ENCODE results near the gene C1orf21. TPM values are rescaled to one million over a fixed set of nuclear protein-coding genes. Genes with fewer than 3 reads are reported as not detected.

C1orf21 gene
- total RNA-seq, 1 donor from 2014 or later: 15.6 TPM

DNA sequence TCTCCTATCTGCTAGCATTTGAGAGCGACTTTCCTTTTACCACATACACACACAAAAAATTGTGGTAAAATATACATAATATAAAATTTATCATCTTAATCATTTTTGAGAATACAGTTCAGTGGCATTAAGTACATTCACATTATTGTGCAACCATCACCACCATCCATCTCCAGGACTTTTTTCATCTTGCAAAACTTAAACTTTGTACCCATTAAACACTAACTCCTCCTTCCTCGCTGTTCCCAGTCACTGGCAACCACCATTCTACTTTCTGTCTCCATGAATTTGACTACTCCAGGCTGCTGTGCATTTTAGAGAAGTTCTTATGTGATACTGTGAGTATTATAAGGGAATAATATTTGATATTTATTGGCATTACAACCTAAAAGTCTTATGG is 181.3 kb downstream of the C1orf21 start:
- H3K9me3 Mint-ChIP-seq (ENCODE audit: low read depth): no peaks in the 10 kb centered on the region
- no peak overlapping the region for H3K4me3 Mint-ChIP-seq (ENCODE audit: unreplicated experiment)
- no peaks in the 10 kb centered on the region for H3K36me3 Mint-ChIP-seq (ENCODE audit: low read depth)
- no peak overlapping the region for H3K27ac Mint-ChIP-seq (ENCODE audit: unreplicated experiment)
- peaks cover 3% of the 10 kb centered on the region for H3K4me1 Mint-ChIP-seq (ENCODE audit: low read depth)
- no peak for DNase-seq (ENCODE audit: low spot score)
- no peaks in the 10 kb centered on the region for H3K27me3 Mint-ChIP-seq (ENCODE audit: low read depth)
- TF ChIP-seq, protein P1, sequence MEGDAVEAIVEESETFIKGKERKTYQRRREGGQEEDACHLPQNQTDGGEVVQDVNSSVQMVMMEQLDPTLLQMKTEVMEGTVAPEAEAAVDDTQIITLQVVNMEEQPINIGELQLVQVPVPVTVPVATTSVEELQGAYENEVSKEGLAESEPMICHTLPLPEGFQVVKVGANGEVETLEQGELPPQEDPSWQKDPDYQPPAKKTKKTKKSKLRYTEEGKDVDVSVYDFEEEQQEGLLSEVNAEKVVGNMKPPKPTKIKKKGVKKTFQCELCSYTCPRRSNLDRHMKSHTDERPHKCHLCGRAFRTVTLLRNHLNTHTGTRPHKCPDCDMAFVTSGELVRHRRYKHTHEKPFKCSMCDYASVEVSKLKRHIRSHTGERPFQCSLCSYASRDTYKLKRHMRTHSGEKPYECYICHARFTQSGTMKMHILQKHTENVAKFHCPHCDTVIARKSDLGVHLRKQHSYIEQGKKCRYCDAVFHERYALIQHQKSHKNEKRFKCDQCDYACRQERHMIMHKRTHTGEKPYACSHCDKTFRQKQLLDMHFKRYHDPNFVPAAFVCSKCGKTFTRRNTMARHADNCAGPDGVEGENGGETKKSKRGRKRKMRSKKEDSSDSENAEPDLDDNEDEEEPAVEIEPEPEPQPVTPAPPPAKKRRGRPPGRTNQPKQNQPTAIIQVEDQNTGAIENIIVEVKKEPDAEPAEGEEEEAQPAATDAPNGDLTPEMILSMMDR (IDR thresholded peaks at IDR 0.05): no peak

DNA sequence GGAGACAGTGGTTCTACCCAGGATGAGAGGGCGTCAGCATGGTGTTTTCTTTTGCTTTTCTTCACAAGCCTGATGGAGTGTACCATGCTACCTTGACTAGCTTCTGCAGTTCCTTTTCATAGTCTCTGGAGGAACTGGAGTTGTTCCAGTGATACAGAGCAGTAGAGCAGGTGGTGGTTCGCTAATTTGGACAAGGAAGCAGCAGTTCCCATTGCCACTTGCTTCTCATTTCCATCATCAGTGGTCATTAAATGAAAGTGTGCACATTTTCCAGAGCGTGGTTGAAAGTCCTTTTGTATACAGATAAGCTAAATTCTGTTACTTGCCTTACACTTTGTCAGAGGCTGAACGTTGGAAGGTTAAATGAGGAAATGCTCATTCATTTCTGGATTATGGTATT is 182.3 kb downstream of the C1orf21 start:
- Mint-ChIP-seq H3K27me3 (ENCODE audit: low read depth) (no peaks in the 10 kb centered on the region), H3K36me3 (ENCODE audit: low read depth) (no peaks in the 10 kb centered on the region), H3K4me3 (ENCODE audit: unreplicated experiment) (no peak overlapping the region), H3K4me1 (ENCODE audit: low read depth) (no peaks in the 10 kb centered on the region), H3K27ac (ENCODE audit: unreplicated experiment) (no peak overlapping the region), H3K9me3 (ENCODE audit: low read depth) (no peaks in the 10 kb centered on the region)
- TF ChIP-seq, protein P1 (IDR thresholded peaks at IDR 0.05): no peak
- no peak for DNase-seq (ENCODE audit: low spot score)

DNA sequence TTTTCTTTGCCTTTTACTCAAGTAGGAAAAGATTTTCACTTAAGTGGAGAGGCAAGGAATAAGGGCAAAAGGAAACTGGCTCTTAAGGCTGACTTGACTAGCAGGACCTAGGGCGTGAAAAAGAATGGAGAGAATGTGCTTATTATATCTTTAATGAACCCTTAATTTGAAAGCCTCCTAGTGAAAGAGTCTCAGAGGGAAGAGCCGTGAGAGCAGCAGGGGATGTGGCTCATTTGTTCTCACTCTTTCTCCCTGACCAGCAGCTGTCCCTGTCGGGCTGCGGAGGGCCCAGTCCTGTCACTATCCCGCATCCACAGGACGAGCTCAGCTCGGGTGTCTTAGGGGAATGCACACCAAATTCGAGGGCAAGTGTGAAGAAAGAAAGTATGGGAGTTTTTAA is 187.8 kb downstream of the C1orf21 start:
- Mint-ChIP-seq H3K4me1 (ENCODE audit: low read depth) (no peaks in the 10 kb centered on the region), H3K27me3 (ENCODE audit: low read depth) (no peaks in the 10 kb centered on the region), H3K36me3 (ENCODE audit: low read depth) (no peaks in the 10 kb centered on the region), H3K27ac (ENCODE audit: unreplicated experiment) (no peak overlapping the region), H3K9me3 (ENCODE audit: low read depth) (no peaks in the 10 kb centered on the region), H3K4me3 (ENCODE audit: unreplicated experiment) (no peak overlapping the region)
- DNase-seq (ENCODE audit: low spot score): no peak
- TF ChIP-seq, protein P1 (IDR thresholded peaks at IDR 0.05): no peak

DNA sequence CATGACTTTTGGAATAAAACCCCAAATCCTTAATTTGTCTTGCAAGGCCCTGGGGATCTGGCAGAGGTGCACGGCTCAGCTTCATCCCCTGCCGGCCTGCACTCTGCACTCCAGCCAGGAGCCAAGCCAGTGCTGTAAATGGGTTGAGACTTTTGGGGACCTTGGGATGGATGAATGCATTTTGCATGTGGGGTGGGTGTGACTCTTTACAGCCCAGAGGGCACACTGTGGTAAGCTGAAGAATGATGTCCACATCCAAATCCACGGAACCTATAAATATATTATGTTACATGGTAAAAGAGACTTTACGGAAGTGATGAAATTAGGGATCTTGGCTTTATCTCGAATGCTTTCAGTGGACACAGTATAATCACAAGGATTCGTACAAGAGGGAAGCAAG is 190.0 kb downstream of the C1orf21 start:
- H3K36me3 Mint-ChIP-seq (ENCODE audit: low read depth): no peaks in the 10 kb centered on the region
- TF ChIP-seq, protein P1 (IDR thresholded peaks at IDR 0.05): no peak
- no peak overlapping the region for H3K4me3 Mint-ChIP-seq (ENCODE audit: unreplicated experiment)
- H3K9me3 Mint-ChIP-seq (ENCODE audit: low read depth): peaks cover 6% of the 10 kb centered on the region
- no peak for DNase-seq (ENCODE audit: low spot score)
- no peak overlapping the region for H3K27ac Mint-ChIP-seq (ENCODE audit: unreplicated experiment)
- H3K27me3 Mint-ChIP-seq (ENCODE audit: low read depth): no peaks in the 10 kb centered on the region
- H3K4me1 Mint-ChIP-seq (ENCODE audit: low read depth): no peaks in the 10 kb centered on the region

DNA sequence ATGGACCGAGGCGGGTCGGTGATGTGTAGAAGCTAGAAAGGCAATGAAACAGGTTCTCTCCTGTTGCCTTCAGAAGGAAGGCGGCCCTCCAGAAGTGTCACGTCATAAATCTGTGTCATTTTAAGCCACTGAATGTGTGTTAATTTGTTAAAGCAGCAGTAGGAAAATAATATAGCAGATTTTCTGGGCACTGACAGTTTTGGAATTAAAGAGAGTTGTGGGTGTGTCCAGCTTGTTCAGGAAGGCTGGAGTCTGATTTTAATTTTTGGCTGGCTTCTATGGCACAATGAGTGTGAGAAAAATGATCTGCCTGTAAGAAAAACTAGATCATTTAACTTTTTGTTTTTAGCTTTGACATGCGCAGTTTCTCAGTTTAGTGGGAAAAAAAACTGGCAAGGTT is 190.5 kb downstream of the C1orf21 start:
- no peaks in the 10 kb centered on the region for H3K4me1 Mint-ChIP-seq (ENCODE audit: low read depth)
- no peaks in the 10 kb centered on the region for H3K36me3 Mint-ChIP-seq (ENCODE audit: low read depth)
- H3K27ac Mint-ChIP-seq (ENCODE audit: unreplicated experiment): no peak overlapping the region
- H3K9me3 Mint-ChIP-seq (ENCODE audit: low read depth): peaks cover 6% of the 10 kb centered on the region
- H3K4me3 Mint-ChIP-seq (ENCODE audit: unreplicated experiment): no peak overlapping the region
- DNase-seq (ENCODE audit: low spot score): no peak
- no peaks in the 10 kb centered on the region for H3K27me3 Mint-ChIP-seq (ENCODE audit: low read depth)
- TF ChIP-seq, protein P1 (IDR thresholded peaks at IDR 0.05): no peak
